CD4-positive, alpha-beta T cell treated with Interleukin-6 for 4 hours (primary cell): Measurements from ENCODE around the gene CYTH3.
"Not testable (repeated sequence)": the region's sequence is repeated elsewhere in the genome, so short reads cannot be mapped to it uniquely, and the experiment has no call there.

ENCODE experiments used
- DNase-seq: peaks from one replicate; pipeline ENCODE4 v3.0.0-alpha.2; 2020; ENCODE audit warnings: mixed read lengths

Gene CYTH3, protein sequence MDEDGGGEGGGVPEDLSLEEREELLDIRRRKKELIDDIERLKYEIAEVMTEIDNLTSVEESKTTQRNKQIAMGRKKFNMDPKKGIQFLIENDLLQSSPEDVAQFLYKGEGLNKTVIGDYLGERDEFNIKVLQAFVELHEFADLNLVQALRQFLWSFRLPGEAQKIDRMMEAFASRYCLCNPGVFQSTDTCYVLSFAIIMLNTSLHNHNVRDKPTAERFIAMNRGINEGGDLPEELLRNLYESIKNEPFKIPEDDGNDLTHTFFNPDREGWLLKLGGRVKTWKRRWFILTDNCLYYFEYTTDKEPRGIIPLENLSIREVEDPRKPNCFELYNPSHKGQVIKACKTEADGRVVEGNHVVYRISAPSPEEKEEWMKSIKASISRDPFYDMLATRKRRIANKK

GRCh38 chr7:6272481-6273323 is at the start of gene CYTH3:
Gene CYTH3, minus strand, starts transcription at chr7:6272624. Its CDS starts 117 bp downstream, at chr7:6272507.
- DNase-seq: peak; percentile 78

DNA sequence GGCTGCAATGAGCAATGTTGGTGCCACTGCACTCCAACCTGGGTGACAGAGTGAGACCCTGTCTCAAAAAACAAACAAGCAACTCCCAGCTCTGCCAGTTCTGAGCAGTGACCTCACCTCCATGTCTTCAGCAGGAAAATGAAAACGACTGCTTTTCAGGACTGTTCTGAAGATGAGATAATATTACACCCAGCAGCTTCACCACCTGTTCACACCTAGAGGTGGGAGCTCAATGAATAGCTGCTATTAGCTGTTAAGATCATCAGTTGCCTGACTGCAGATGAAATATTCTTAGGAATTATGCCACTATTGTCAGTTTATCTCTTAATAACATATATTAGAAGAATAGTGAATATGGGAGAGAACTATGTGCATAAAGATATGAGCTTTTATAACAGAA is 48.4 kb upstream of the CYTH3 start:
- DNase-seq: no peak

DNA sequence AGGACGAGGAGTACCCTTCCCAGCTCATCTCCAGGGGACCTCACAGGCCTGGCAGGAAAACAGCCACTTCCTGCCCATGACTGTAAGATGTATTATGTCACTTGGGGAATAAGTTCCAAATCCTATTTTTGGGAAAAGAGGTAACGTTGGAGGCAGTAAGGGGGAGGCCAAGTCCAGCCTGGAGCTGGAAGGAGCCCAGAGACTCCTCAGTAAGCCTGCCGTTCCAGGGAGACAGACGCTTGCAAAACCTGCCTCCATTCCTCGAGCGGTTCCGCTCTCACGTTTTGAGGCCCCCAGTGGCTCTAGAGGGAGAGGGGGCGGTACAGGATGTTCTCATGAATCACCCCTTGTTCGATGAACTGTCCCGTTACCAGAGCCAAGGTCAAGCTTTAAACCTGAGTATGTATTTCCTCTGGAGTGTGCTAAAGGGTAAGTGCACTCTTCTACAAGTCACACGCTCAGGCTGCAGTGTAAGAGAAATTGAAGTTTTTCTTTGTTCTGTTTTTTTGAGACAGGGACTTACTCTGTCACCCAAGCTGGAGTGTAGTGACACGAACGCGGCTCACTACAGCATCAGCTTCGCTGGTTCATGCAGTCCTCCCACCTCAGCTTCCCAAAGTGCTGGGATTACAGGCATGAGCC is 45.5 kb upstream of the CYTH3 start:
- DNase-seq: no peak

DNA sequence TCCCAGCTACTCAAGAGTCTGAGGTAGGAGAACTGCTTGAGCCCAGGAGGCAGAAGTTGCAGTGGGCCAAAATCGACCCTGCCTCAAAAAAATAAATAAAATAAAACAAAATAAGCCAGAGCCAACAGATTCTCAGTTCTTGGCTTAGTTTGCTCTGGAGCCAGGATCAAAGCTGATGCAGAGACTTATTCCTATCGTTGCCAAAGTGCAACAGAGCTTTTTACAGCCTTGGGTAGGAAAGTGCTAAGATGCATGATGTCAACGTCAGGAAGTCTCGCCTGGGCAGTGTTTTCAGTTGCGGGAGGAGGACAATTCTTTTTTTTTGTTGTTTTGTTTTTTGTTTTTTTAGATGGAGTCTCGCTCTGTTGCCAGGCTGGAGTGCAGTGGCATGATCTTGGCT is 43.8 kb upstream of the CYTH3 start:
- no peak for DNase-seq

DNA sequence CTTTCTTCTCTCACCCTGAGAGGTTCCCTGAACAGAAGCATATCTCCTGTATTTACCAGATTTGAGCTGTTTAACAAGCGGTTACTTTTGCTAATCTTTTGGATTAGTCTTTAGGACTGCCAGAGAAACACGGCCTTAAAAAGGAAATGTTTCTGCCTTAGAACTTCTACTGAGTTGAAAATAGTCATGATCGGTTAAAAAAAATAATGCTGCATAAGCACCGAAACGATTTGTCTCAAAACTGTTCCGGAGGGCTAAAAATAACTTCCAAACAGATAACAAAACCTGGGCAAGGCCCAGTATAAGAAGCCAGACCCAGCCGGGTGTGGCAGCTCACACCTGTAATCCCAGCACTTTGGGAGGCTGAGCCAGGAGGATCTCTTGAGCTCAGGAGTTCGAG is 43.3 kb upstream of the CYTH3 start:
- no peak for DNase-seq

DNA sequence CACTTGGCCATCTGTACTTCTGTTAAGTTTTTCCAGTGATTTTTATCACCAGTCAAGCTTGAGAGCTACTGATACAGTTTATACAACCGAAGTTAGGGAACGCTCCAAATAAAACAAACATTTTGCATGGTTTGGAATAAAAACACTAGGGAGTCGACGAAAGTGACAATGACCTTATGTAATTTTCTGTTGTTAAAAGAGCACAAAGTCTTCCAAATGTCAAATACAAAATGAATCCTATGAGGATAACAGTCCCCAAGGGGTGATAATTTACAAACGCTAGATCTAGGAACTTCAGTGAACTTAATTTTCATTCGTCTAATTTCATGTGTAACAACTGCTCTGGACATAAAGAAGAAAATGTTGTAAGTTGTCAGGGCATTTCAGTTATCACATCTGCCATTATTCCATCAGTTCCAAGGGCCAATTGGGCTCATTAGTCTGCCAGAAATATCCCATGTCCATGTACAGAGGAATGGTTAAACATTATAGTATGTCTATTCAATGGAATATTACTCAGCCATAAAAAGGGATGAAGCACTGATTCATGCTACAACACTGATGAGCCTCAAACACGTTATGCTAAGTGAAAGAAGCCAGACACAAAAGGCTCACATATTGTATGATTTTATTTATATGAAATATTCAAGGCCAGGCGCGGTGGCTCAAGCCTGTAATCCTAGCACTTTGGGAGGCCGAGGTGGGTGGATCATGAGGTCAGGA is 38.0 kb upstream of the CYTH3 start:
- no peak for DNase-seq

GRCh38 chr7:6307762-6308161 is 35.3 kb upstream of the CYTH3 start:
- DNase-seq: no peak

- no peak for DNase-seq
Observed at GRCh38 chr7:6306471-6306870, 34.0 kb upstream of the CYTH3 start.

DNA sequence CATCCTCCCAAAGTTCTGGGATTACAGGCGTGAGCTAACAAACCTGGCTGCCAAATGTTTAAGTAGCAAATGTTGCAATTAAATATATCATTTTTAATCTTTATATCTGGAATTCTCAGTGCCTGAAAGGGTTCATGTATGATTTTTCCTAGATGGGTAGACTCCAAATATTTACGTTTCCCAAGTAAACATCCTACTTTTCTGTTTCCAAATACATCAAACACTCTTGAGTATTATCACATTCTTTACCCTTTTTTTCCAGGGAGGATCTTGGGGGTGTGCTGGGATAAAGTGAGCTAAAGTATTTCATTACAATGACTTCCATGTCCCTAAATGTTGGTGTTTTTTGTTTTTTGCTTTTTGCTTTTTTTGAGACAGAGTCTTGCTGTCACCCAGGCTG is 32.9 kb upstream of the CYTH3 start:
- DNase-seq: no peak

- DNase-seq: not testable (repeated sequence)
Observed at GRCh38 chr7:6301446-6301845, 29.0 kb upstream of the CYTH3 start.

- no peak for DNase-seq
Observed at GRCh38 chr7:6299774-6300173, 27.4 kb upstream of the CYTH3 start.

DNA sequence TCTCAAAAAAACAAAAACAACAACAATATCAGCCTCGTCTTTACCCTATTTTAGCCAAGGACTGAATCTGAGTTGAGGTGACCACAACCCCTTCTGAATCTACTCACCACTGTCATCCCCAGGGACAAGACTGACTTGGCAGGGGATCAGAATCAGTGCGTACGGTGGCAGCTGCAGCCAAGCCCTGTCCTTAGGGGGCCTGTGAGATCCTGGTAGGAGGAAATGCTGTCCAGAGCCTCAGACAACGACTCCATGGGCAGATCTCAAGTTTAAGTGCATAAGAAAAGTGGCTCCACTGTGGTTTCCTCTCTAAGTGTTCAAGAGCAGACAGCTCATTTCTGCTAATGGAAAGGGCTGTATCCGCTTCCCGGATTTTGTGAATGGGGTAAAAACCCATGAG is 22.4 kb upstream of the CYTH3 start:
- DNase-seq: no peak

- DNase-seq: no peak
Observed at GRCh38 chr7:6293202-6293601, 20.8 kb upstream of the CYTH3 start.

GRCh38 chr7:6291941-6292340 is 19.5 kb upstream of the CYTH3 start:
- DNase-seq: not testable (repeated sequence)

DNA sequence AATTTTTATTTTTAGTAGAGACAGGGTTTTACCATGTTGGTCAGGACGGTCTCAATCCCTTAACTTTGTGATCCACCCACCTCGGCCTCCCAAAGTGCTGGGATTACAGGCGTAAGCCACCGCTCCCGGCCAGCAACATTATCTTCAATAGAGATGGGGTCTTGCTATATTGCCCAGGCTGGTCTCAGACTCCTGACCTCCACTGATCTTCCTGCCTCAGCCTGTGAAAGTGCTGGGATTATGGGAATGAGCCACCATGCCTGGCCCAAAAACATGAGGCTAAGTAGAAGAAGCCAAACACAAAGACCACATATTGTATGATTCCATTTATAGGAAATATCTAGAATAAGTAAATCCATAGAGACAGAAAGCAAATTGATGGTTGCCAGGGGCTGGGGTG is 19.1 kb upstream of the CYTH3 start:
- DNase-seq: no peak

DNA sequence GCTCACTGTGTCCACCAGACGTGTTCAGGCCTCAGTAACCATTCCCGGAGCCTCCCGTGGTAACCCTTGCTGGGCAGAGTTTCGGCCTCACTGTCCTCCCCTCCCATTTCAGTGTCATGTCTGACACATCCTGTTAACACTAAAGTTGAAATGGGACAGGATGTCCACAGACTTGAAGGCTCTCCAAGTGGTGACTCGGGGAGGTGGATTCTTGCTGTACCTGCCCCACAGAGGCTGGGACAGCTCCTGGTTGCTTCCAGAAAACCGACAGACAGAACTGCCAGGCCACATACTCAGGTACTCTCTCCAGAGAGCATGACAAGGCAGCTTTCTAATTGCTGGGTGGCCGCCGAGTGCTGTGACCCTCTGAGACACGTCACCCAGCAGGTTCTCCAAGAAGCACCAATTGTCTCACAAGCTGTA is 17.9 kb upstream of the CYTH3 start:
- no peak for DNase-seq

DNA sequence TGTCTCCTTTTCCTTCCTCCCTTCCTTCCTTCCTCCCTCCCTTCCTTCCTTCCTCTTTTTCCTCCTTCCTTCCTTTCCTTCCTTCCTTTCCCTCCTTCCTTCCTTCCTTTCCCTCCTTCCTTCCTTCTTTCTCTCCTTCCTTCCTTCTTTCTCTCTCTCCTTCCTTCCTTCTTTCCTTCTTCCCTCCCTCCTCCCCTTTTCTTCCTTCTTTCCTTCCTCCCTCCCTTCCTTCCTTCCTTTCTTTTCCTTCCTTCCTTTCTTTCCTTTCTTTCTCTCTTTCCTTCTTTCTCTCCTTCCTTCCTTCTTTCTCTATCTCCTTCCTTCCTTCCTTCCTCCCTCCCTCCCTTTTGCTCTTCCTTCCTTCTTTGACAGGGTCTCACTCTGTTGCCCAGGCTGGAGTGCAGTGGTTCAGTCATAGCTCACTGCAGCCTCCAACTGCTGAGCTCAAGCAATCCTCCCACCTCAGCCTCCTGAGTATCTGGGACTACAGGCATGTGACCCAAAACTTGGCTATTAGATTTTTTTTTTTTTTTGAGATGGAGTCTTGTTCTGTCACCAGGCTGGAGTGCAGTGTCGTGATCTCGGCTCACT is 15.9 kb upstream of the CYTH3 start:
- DNase-seq: no peak

- DNase-seq: no peak
Observed at GRCh38 chr7:6286486-6286885, 14.1 kb upstream of the CYTH3 start.

GRCh38 chr7:6284461-6285360 is 12.3 kb upstream of the CYTH3 start:
- no peak for DNase-seq

GRCh38 chr7:6284055-6284400 is 11.6 kb upstream of the CYTH3 start:
- no peak for DNase-seq

DNA sequence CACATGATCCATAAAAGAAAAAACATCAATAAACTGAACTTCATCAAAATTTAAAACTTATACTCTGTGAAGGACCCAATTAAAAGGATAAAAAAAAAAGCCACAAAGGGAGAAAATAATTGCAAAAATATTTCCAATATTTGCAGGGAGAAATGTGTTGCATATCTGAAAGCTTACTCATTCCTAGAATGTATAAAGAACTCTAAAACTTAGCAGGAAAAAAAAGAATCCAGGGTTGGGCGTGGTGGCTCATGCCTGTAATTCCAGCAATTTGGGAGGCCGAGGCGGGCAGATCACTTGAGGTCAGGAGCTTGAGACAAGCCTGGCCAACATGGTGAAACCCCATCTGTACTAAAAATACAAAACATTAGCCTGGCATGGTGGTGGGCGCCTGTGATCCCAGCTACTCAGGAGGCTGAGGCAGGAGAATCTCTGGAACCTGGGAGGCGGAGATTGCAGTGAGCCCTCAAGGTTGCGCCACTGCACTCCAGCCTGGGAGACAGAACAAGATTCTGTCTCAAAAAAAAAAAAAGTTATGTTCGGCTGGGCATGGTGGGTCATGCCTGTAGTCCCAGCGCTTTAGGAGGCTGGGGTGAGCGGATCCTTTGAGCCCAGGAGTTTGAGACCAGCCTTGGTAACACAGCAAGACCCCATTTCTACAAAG is 11.1 kb upstream of the CYTH3 start:
- not testable (repeated sequence) for DNase-seq
